NCI-H2171 (cell line): ENCODE results near the gene LRIG1.

Experiments
- DNase-seq: peaks from one replicate; lab custom pipeline; 2025; lab: John Stamatoyannopoulos, UW

The LRIG1 gene

GRCh38 chr3:66489115-66489514 lies 11.7 kb downstream of the LRIG1 start:
- no peak for DNase-seq

- DNase-seq, result no peak
These were observed 12.3 kb downstream of the LRIG1 start for GRCh38 chr3:66488492-66488891.

GRCh38 chr3:66487465-66487864 lies 13.4 kb downstream of the LRIG1 start:
- no peak for DNase-seq

- no peak for DNase-seq
These were observed 14.2 kb downstream of the LRIG1 start for GRCh38 chr3:66486646-66487045.

- no peak for DNase-seq
These were observed 14.6 kb downstream of the LRIG1 start for GRCh38 chr3:66486202-66486601.

- DNase-seq, result peak; percentile 79
These were observed 15.4 kb downstream of the LRIG1 start for GRCh38 chr3:66485291-66485968.

- no peak for DNase-seq
These were observed 16.5 kb downstream of the LRIG1 start for GRCh38 chr3:66484106-66484844.

- no peak for DNase-seq
These were observed 17.4 kb downstream of the LRIG1 start for GRCh38 chr3:66483409-66483906.

- no peak for DNase-seq
These were observed 17.8 kb downstream of the LRIG1 start for GRCh38 chr3:66483006-66483405.

- no peak for DNase-seq
These were observed 18.8 kb downstream of the LRIG1 start for GRCh38 chr3:66482018-66482404.

- DNase-seq, result no peak
These were observed 19.5 kb downstream of the LRIG1 start for GRCh38 chr3:66481071-66482017.

GRCh38 chr3:66480666-66481065 lies 20.2 kb downstream of the LRIG1 start:
- no peak for DNase-seq

- DNase-seq, result no peak
These were observed 21.3 kb downstream of the LRIG1 start for GRCh38 chr3:66479532-66479947.

GRCh38 chr3:66478960-66479359 lies 21.9 kb downstream of the LRIG1 start:
- no peak for DNase-seq

- no peak for DNase-seq
These were observed 23.0 kb downstream of the LRIG1 start for GRCh38 chr3:66477856-66478255.

- no peak for DNase-seq
These were observed 23.9 kb downstream of the LRIG1 start for GRCh38 chr3:66476852-66477381.

- DNase-seq, result peak; percentile 9
These were observed 25.3 kb downstream of the LRIG1 start for GRCh38 chr3:66475386-66476020.

GRCh38 chr3:66473692-66474091 lies 27.1 kb downstream of the LRIG1 start:
- DNase-seq, result no peak

- no peak for DNase-seq
These were observed 27.6 kb downstream of the LRIG1 start for GRCh38 chr3:66473181-66473580.

GRCh38 chr3:66472313-66473134 lies 28.3 kb downstream of the LRIG1 start:
- DNase-seq, result no peak
